HFFc6 (cell line): ENCODE data around the gene TNFAIP6. TPM values are rescaled to one million over a fixed set of nuclear protein-coding genes. Genes with fewer than 3 reads are reported as not detected.

Experiments
- DNase-seq: peaks from one replicate; pipeline ENCODE4 v3.0.0-alpha.2; 2018
- H3K27ac Mint-ChIP-seq: 2 replicates; pipeline ENCODE4 v1.8.0; 2020; ENCODE audit warnings: mild to moderate bottlenecking, mixed read lengths
- H3K27me3 Mint-ChIP-seq: 2 replicates; pipeline ENCODE4 v1.8.0; 2021; ENCODE audit warnings: mild to moderate bottlenecking, moderate library complexity, mixed read lengths; ENCODE audit not compliant: insufficient read depth
- H3K36me3 Mint-ChIP-seq: 2 replicates; pipeline ENCODE4 v1.8.0; 2021; ENCODE audit warnings: low read depth, mixed read lengths
- H3K4me1 Mint-ChIP-seq: 2 replicates; pipeline ENCODE4 v1.8.0; 2020; ENCODE audit warnings: low read depth, mixed read lengths
- H3K4me3 Mint-ChIP-seq: 2 replicates; pipeline ENCODE4 v1.8.0; 2020; ENCODE audit warnings: mild to moderate bottlenecking, moderate library complexity, mixed read lengths
- H3K9me3 Mint-ChIP-seq: 2 replicates; pipeline ENCODE4 v1.8.0; 2020; ENCODE audit warnings: mild to moderate bottlenecking, mixed read lengths
- CTCF ChIP-seq: fragments of 200-600 bp; sonication (generic); IDR thresholded peaks from 2 replicates; pipeline ENCODE4 v1.5.0; 2021; ENCODE audit warnings: antibody characterized with exemption, mild to moderate bottlenecking
- microRNA-seq: library from miRNA; unstranded; fragments of <30 nt; microRNA quantifications from one replicate; pipeline ENCODE4, GENCODE V29; 2019
- total RNA-seq, 6 experiments: library from RNA; stranded (reverse); fragmentation: NEBNext Ultra II Directional; extraction: Animal tissue kit (Norgen Biotek cat#: 25700); gene quantifications; 2 replicates in 1 of 6; 3 replicates in 5 of 6; pipeline ENCODE4 v1.2.3, GENCODE V29; 2021

TNFAIP6 gene
- total RNA-seq, 6 experiments from 2014 or later = 0.92 to 2.4 (median 2.3) TPM

- peaks cover 47% of the 10 kb centered on the region for H3K36me3 Mint-ChIP-seq
- H3K27ac Mint-ChIP-seq = no peak overlapping the region
- TF ChIP-seq CTCF = no peak
- H3K4me3 Mint-ChIP-seq = no peak overlapping the region
- no peak for DNase-seq
- H3K27me3 Mint-ChIP-seq = no peaks in the 10 kb centered on the region
- no peaks in the 10 kb centered on the region for H3K9me3 Mint-ChIP-seq
- H3K4me1 Mint-ChIP-seq = peaks cover 15% of the 10 kb centered on the region
Observed at GRCh38 chr2:151422917-151423439, 65.6 kb downstream of the TNFAIP6 start.

- Mint-ChIP-seq H3K4me1 (peaks cover 21% of the 10 kb centered on the region), H3K27me3 (no peaks in the 10 kb centered on the region), H3K4me3 (no peak overlapping the region), H3K27ac (no peak overlapping the region), H3K9me3 (no peaks in the 10 kb centered on the region), H3K36me3 (peaks cover 52% of the 10 kb centered on the region)
- DNase-seq = no peak
- no peak for TF ChIP-seq CTCF
Observed at GRCh38 chr2:151423760-151424159, 66.4 kb downstream of the TNFAIP6 start.

Small RNAs within 50 kb of the gene (microRNA-seq; reads per million reads assigned to microRNA genes)
- gene MIR4773-1 (not detected), gene MIR4773-2 (not detected)

Other genes starting within 250 kb of the TNFAIP6 start
- gene RBM43, start 95.7 kb upstream of the TNFAIP6 start, total RNA-seq = 1 to 10 TPM; 3.8 to 8.2 (median 6.4) TPM
- gene NMI, start 67.9 kb upstream of the TNFAIP6 start, total RNA-seq = 1 to 10 TPM; 4.2 to 7.3 (median 6.4) TPM
- gene RIF1, start 52.3 kb downstream of the TNFAIP6 start, total RNA-seq = 10 to 100 TPM; 26.3 to 34.1 (median 30.0) TPM